HFFc6 (cell line): ENCODE results near the gene MYLK. TPM values are rescaled to one million over a fixed set of nuclear protein-coding genes. Genes with fewer than 3 reads are reported as not detected.

Source experiments
- DNase-seq: peaks from one replicate; pipeline ENCODE4 v3.0.0-alpha.2; 2018
- H3K27ac Mint-ChIP-seq: 2 replicates; pipeline ENCODE4 v1.8.0; 2020; ENCODE audit warnings: mild to moderate bottlenecking, mixed read lengths
- H3K27me3 Mint-ChIP-seq: 2 replicates; pipeline ENCODE4 v1.8.0; 2021; ENCODE audit warnings: mild to moderate bottlenecking, moderate library complexity, mixed read lengths; ENCODE audit not compliant: insufficient read depth
- H3K36me3 Mint-ChIP-seq: 2 replicates; pipeline ENCODE4 v1.8.0; 2021; ENCODE audit warnings: low read depth, mixed read lengths
- H3K4me1 Mint-ChIP-seq: 2 replicates; pipeline ENCODE4 v1.8.0; 2020; ENCODE audit warnings: low read depth, mixed read lengths
- H3K4me3 Mint-ChIP-seq: 2 replicates; pipeline ENCODE4 v1.8.0; 2020; ENCODE audit warnings: mild to moderate bottlenecking, moderate library complexity, mixed read lengths
- H3K9me3 Mint-ChIP-seq: 2 replicates; pipeline ENCODE4 v1.8.0; 2020; ENCODE audit warnings: mild to moderate bottlenecking, mixed read lengths
- CTCF ChIP-seq: fragments of 200-600 bp; sonication (generic); IDR thresholded peaks from 2 replicates; pipeline ENCODE4 v1.5.0; 2021; ENCODE audit warnings: antibody characterized with exemption, mild to moderate bottlenecking
- total RNA-seq, 6 experiments: library from RNA; stranded (reverse); fragmentation: NEBNext Ultra II Directional; extraction: Animal tissue kit (Norgen Biotek cat#: 25700); gene quantifications; 2 replicates in 1 of 6; 3 replicates in 5 of 6; pipeline ENCODE4 v1.2.3, GENCODE V29; 2021

MYLK gene
- total RNA-seq, 6 experiments from 2014 or later = 296 to 431 (median 335) TPM

- DNase-seq = no peak
- Mint-ChIP-seq H3K9me3 (no peaks in the 10 kb centered on the region; the same call in 1 of the 2 replicates), H3K4me1 (peaks cover 63% of the 10 kb centered on the region), H3K27me3 (peaks cover 38% of the 10 kb centered on the region), H3K4me3 (no peak overlapping the region), H3K27ac (peak overlapping the region; percentile 43; the same call in 1 of the 2 replicates), H3K36me3 (peaks cover 68% of the 10 kb centered on the region)
- TF ChIP-seq CTCF = no peak
These were observed 262.8 kb downstream of the MYLK start for GRCh38 chr3:123621186-123621849.

- H3K4me1 Mint-ChIP-seq = peaks cover 63% of the 10 kb centered on the region
These were observed 263.8 kb downstream of the MYLK start for GRCh38 chr3:123620343-123620742.

DNA sequence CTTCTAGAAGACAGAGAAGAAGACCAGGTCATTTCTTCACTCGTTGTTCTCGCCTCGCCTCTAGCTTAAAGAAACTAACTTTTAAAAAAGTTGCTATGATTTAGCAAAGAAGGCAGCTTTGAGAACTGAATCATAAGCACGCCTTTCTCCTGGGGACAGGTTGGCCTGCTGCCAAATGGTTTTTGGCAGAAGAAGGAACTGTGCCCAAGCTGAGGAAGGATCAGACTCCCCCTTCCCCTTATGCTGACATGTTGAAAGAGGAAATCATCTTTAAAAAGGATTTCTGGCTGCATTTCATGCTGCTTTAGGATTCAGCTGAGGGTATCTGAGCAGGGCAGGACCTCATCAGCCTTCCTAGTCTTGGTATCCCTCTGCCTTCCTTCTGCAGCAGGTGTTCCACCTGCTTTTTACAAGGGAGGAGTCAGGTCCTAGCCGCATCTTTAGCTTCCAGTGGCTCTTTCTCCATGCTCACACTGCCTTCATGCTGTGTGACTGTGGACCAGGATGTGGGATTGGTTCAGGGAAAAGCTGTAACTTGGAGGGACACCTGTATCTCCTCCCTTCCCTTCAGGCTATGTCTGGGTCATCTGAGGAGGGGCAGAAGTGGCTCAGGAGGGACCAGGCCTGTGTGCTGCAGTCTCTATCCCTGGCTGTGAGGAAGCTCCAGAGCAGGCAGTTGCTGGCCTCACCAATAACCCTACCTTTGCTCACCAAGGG is 265.2 kb downstream of the MYLK start:
- Mint-ChIP-seq H3K36me3 (peaks cover 51% of the 10 kb centered on the region), H3K9me3 (no peaks in the 10 kb centered on the region), H3K4me1 (peaks cover 49% of the 10 kb centered on the region), H3K27me3 (peaks cover 29% of the 10 kb centered on the region), H3K27ac (peak overlapping the region; percentile 48; the same call in 1 of the 2 replicates), H3K4me3 (peak overlapping the region; percentile 42)
- TF ChIP-seq CTCF = no peak
- DNase-seq = peak; percentile 37

More at GRCh38 chr3:123620343-123620742, 263.8 kb downstream of the MYLK start:
- no peaks in the 10 kb centered on the region; the same call in 1 of the 2 replicates for H3K9me3 Mint-ChIP-seq
- peaks cover 35% of the 10 kb centered on the region for H3K27me3 Mint-ChIP-seq
- H3K36me3 Mint-ChIP-seq = peaks cover 62% of the 10 kb centered on the region
- TF ChIP-seq CTCF = no peak
- DNase-seq = no peak
- H3K4me3 Mint-ChIP-seq = peak overlapping the region; percentile 64
- H3K27ac Mint-ChIP-seq = peak overlapping the region; percentile 60; the same call in 1 of the 2 replicates

GRCh38 chr3:123618076-123618708 is 265.9 kb downstream of the MYLK start:
- DNase-seq = no peak
- Mint-ChIP-seq H3K9me3 (no peaks in the 10 kb centered on the region), H3K27me3 (peaks cover 28% of the 10 kb centered on the region), H3K27ac (peak overlapping the region; percentile 18; the same call in 1 of the 2 replicates), H3K36me3 (peaks cover 54% of the 10 kb centered on the region), H3K4me3 (peak overlapping the region; percentile 30; the same call in 1 of the 2 replicates), H3K4me1 (peaks cover 42% of the 10 kb centered on the region)
- no peak for TF ChIP-seq CTCF

DNA sequence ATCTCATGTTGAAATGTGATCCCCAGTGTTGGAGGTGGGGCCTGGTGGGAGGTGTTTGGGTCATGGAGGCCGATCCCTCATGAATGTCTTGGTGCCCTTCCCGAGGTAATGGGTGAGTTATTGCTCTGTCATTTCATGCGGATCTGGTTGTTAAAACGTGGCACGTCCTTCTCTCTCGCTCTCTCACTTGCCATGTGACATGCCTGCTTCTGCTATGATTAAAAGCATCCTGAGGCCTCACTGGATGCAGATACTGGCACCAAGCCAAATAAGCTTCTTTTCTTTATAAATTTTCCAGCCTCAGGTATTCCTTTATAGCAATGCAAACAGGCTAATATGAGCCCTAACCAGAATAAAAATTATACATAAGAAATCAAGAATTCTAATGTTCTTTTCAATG is 267.5 kb downstream of the MYLK start:
- TF ChIP-seq CTCF = no peak
- peaks cover 52% of the 10 kb centered on the region for H3K36me3 Mint-ChIP-seq

More for the DNA sequence above, 267.5 kb downstream of the MYLK start:
- Mint-ChIP-seq H3K9me3 (no peaks in the 10 kb centered on the region), H3K27me3 (peaks cover 27% of the 10 kb centered on the region), H3K27ac (no peak overlapping the region), H3K4me3 (no peak overlapping the region; the same call in 1 of the 2 replicates), H3K4me1 (peaks cover 31% of the 10 kb centered on the region)
- DNase-seq = no peak
